Adrenal gland (tissue), 12 donors: Measurements from ENCODE around the gene TMEM33. TPM values are rescaled to one million over a fixed set of nuclear protein-coding genes. Genes with fewer than 3 reads are reported as not detected.
A peak's percentile ranks its signal among the peaks of the same experiment; 100 is the strongest.

Source experiments
- DNase-seq, 7 donors: peaks; one replicate each; pipeline ENCODE4 v3.0.0-alpha.2; 2019 to 2020
- H3K27ac ChIP-seq, 5 donors: fragments of 200-600 bp; sonication (generic) in 4 of 5; 1 replicate in 3 of 5; 2 replicates in 2 of 5; pipeline versions ENCODE4 v1.5.1 to v1.8.0; 2016 to 2020; ENCODE audit warnings: mild to moderate bottlenecking in 1 of 5
- H3K27me3 ChIP-seq: fragments of 200-600 bp; 2 replicates; pipeline ENCODE4 v1.8.0; 2021
- H3K36me3 ChIP-seq, 2 donors: fragments of 200-600 bp; replicated peaks in 1 of 2; 1 replicate in 1 of 2; 2 replicates in 1 of 2; pipeline versions ENCODE4 v1.5.1 to v1.8.0; 2018 to 2022
- H3K4me1 ChIP-seq, 2 donors: fragments of 200-600 bp; replicated peaks in 1 of 2; 1 replicate in 1 of 2; 2 replicates in 1 of 2; pipeline versions ENCODE4 v1.5.1 to v1.8.0; 2018 to 2021
- H3K4me3 ChIP-seq, 4 donors: fragments of 200-600 bp; sonication (generic) in 3 of 4; one replicate each; pipeline ENCODE4 v1.5.1; 2016 to 2018
- H3K9me3 ChIP-seq, 3 donors: fragments of 200-600 bp; sonication (generic) in 1 of 3; replicated peaks in 1 of 3; 1 replicate in 2 of 3; 2 replicates in 1 of 3; pipeline versions ENCODE4 v1.5.1 to v1.8.0; 2016 to 2021
- CTCF ChIP-seq, 6 experiments: fragments of 450-650 bp in 4 of 6; fragments of 200-600 bp in 2 of 6; sonication (generic) in 1 of 6; IDR thresholded peaks; 1 replicate in 5 of 6; 2 replicates in 1 of 6; pipeline versions ENCODE4 v1.5.1 to v1.8.0; 2016 to 2021; ENCODE audit warnings: antibody characterized with exemption in 6 of 6, mild to moderate bottlenecking in 2 of 6, moderate library complexity in 1 of 6
- POLR2A ChIP-seq, 2 donors: fragments of 450-650 bp; IDR thresholded peaks; one replicate each; pipeline ENCODE4 v1.6.1; 2017; ENCODE audit warnings: antibody characterized with exemption in 2 of 2, mild to moderate bottlenecking in 2 of 2, moderate library complexity in 1 of 2
- WGBS, 4 donors: extraction: QIAGEN DNeasy Blood & Tissue Kit in 2 of 4; methylation state at CpG; one replicate each; pipeline versions ENCODE4 v1.1.5 to v1.1.7; 2013 to 2017; 5-methylcytosine and 5-hydroxymethylcytosine counted together
- intact Hi-C, 2 donors: fragments of 100-400 bp; cut with DNase I; formaldehyde crosslinking; loops; one replicate each; pipeline versions ENCODE4 v1.14.1 to v1.15.0; 2022 to 2023
- polyA plus RNA-seq, 3 donors: library from polyadenylated mRNA; stranded (reverse); fragments of 200-250 nt in 2 of 3; fragments of 350-450 nt in 1 of 3; fragmentation: Illumina TruSeq in 1 of 3; extraction: RNeasy Lipid Tissue Mini Kit (QIAGEN cat#74804) in 1 of 3; gene quantifications; one replicate each; pipeline ENCODE4 v1.2.3, GENCODE V29; 2013 to 2014
- total RNA-seq, 9 donors: library from RNA; depleted of rRNA in 4 of 9; stranded (reverse); fragments of >200 nt in 4 of 9; fragments of 120-200 nt in 1 of 9; fragmentation: NEBNext Ultra II Directional in 1 of 9; extraction: Animal tissue kit (Norgen Biotek cat#: 25700) in 1 of 9; gene quantifications; one replicate each; pipeline versions ENCODE4 v1.1.0 to v1.2.4, GENCODE V29; 2013 to 2023
- donor health status: healthy with polysubstance abuse.
- donor health status: Bipolar disorder and iron deficiency.
- donor health status: DM: yes; HTN: yes; CAD: no.
- donor health status: DM: no; HTN: no; CAD: no.
- donor health status: DM: no; HTN: no; CAD: no.
- donor health status: DM: yes; HTN: yes; CAD: no.

The TMEM33 gene
- total and polyA plus RNA-seq, 12 donors = 6.5 to 82.1 (median 58.1) TPM

- no peak overlapping the region for H3K4me3 ChIP-seq
Observed at GRCh38 chr4:41930139-41930831, 4.9 kb upstream of the TMEM33 start.

DNA sequence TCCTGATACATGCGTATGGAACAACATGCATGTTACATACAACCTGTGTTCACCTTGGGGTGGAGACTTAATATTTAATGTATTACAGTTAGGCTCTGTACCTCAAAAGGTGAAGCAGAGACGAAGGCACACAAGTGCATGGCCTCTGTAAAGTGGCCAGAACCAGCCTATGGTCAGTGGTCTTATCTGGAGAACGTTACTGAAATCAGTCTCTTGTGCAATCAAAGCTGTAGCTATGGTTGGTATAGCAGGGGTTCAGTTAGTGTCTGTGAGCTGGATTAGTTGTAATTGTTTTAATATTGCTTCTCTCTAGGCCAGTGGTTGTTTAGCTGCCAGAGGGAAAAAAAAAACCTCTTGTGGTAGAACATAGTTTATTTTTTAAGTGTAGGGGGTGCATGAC lies 2.2 kb upstream of the TMEM33 start:
- TF ChIP-seq POLR2A (IDR thresholded peaks at IDR 0.05) = no peak
- no peaks in the 10 kb centered on the region for H3K36me3 ChIP-seq
- no peak overlapping the region for H3K27ac ChIP-seq
- intact Hi-C loops = no loop called here
- H3K27me3 ChIP-seq = no peaks in the 10 kb centered on the region
- H3K4me3 ChIP-seq = no peak overlapping the region
- H3K9me3 ChIP-seq = no peaks in the 10 kb centered on the region
- no peak for DNase-seq
- peaks cover 9 to 24% of the 10 kb centered on the region in 2 donors for H3K4me1 ChIP-seq
- WGBS, 4 donors = 71 to 81% (median 78%) methylated on average over 3 of the region's 3 CpGs

More at GRCh38 chr4:41930139-41930831, 4.9 kb upstream of the TMEM33 start:
- no peaks in the 10 kb centered on the region for H3K4me1 ChIP-seq
- H3K9me3 ChIP-seq = no peaks in the 10 kb centered on the region
- no peaks in the 10 kb centered on the region for H3K27me3 ChIP-seq
- DNase-seq = no peak
- no peak for TF ChIP-seq CTCF (IDR thresholded peaks at IDR 0.05)
- TF ChIP-seq POLR2A (IDR thresholded peaks at IDR 0.05) = no peak
- intact Hi-C loops = no loop called here
- H3K27ac ChIP-seq = no peak overlapping the region
- WGBS, 4 donors = 84 to 89% (median 85%) methylated on average over 7 of the region's 7 CpGs
- no peaks in the 10 kb centered on the region for H3K36me3 ChIP-seq

- intact Hi-C loops = no loop called here
- TF ChIP-seq CTCF (IDR thresholded peaks at IDR 0.05) (no peak), POLR2A (IDR thresholded peaks at IDR 0.05) (no peak)
- Histone ChIP-seq H3K27ac (peak overlapping the region in 2 of 5 donors; percentile 89 to 90), H3K36me3 (no peaks in the 10 kb centered on the region), H3K9me3 (no peaks in the 10 kb centered on the region), H3K4me3 (peak overlapping the region in 1 of 4 donors; percentile 91), H3K4me1 (peaks cover 9 to 28% of the 10 kb centered on the region in 2 donors), H3K27me3 (no peaks in the 10 kb centered on the region)
- DNase-seq = peak in 4 of 7 donors; percentile 32 to 57 (median 38)
- 86 to 89% (median 89%) methylated on average over 10 of the region's 10 CpGs for WGBS, 4 donors
Observed at GRCh38 chr4:41933997-41934503, 1.2 kb upstream of the TMEM33 start.

- TF ChIP-seq CTCF (IDR thresholded peaks at IDR 0.05) = no peak
- no peak for TF ChIP-seq POLR2A (IDR thresholded peaks at IDR 0.05)
- Histone ChIP-seq H3K4me1 (peaks cover 9 to 28% of the 10 kb centered on the region in 2 donors), H3K4me3 (peak overlapping the region in 2 of 4 donors; percentile 91 to 93), H3K27me3 (no peaks in the 10 kb centered on the region), H3K36me3 (peaks cover 0 to 4% of the 10 kb centered on the region in 2 donors), H3K9me3 (no peaks in the 10 kb centered on the region), H3K27ac (peak overlapping the region in 2 of 5 donors; percentile 89 to 90)
- intact Hi-C loops = no loop called here
- DNase-seq = peak in 1 of 7 donors; percentile 7
- 70 to 75% (median 74%) methylated on average over 9 of the region's 9 CpGs for WGBS, 4 donors
Observed at GRCh38 chr4:41934514-41934900, 722 bp upstream of the TMEM33 start.
